NB4 (cell line): Measurements from ENCODE around the gene SELENOM.

Experiments used
- DNase-seq: peaks from one replicate; pipeline ENCODE4 v3.0.0; 2010; ENCODE audit warnings: low read depth
- H3K4me3 ChIP-seq: one replicate; pipeline ENCODE4 v1.5.1; 2011; ENCODE audit warnings: mild to moderate bottlenecking, low read depth, low read length, moderate library complexity
- MYC ChIP-seq: IDR thresholded peaks from 2 replicates; pipeline ENCODE4 v1.6.1; 2011; ENCODE audit warnings: low read depth, low read length
- POLR2A ChIP-seq: IDR thresholded peaks from 2 replicates; pipeline ENCODE4 v1.6.1; 2011; ENCODE audit warnings: mild to moderate bottlenecking; ENCODE audit not compliant: insufficient read length; ENCODE audit errors: extremely low read depth
- TF ChIP-seq, protein P1 (sequence below): IDR thresholded peaks from one replicate; pipeline ENCODE4 v1.5.1; 2012; ENCODE audit warnings: low read depth, low read length
- TF ChIP-seq, protein P2 (sequence below): IDR thresholded peaks from 2 replicates; pipeline ENCODE4 v1.6.1; 2011; ENCODE audit warnings: low read depth, low read length

SELENOM gene

DNA sequence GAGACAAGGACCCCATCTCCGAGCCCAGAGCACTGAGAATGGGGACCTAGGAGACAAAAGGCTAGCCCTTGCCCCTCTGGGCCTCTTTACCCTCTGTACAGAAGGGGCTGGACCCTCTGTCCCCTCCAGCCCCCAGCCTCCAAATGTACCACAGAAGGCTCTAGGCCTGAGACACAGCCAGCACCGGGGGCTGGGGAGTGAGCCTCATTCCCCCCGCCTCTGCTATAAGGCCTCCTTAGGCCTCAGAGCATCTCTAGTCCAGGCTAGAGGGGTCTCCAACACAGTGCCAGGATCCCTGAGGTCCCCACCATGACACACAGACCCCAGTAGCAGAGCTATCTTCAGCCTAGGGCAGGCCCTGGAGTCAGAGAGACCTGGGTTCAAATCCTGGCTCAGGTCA is 21.4 kb downstream of the SELENOM start:
- no peak for TF ChIP-seq POLR2A
- no peak for TF ChIP-seq MYC
- TF ChIP-seq, protein P1, sequence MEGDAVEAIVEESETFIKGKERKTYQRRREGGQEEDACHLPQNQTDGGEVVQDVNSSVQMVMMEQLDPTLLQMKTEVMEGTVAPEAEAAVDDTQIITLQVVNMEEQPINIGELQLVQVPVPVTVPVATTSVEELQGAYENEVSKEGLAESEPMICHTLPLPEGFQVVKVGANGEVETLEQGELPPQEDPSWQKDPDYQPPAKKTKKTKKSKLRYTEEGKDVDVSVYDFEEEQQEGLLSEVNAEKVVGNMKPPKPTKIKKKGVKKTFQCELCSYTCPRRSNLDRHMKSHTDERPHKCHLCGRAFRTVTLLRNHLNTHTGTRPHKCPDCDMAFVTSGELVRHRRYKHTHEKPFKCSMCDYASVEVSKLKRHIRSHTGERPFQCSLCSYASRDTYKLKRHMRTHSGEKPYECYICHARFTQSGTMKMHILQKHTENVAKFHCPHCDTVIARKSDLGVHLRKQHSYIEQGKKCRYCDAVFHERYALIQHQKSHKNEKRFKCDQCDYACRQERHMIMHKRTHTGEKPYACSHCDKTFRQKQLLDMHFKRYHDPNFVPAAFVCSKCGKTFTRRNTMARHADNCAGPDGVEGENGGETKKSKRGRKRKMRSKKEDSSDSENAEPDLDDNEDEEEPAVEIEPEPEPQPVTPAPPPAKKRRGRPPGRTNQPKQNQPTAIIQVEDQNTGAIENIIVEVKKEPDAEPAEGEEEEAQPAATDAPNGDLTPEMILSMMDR: no peak
- TF ChIP-seq, protein P2, sequence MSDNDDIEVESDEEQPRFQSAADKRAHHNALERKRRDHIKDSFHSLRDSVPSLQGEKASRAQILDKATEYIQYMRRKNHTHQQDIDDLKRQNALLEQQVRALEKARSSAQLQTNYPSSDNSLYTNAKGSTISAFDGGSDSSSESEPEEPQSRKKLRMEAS: no peak
- DNase-seq: no peak
- peak overlapping the region; percentile 60 for H3K4me3 ChIP-seq

DNA sequence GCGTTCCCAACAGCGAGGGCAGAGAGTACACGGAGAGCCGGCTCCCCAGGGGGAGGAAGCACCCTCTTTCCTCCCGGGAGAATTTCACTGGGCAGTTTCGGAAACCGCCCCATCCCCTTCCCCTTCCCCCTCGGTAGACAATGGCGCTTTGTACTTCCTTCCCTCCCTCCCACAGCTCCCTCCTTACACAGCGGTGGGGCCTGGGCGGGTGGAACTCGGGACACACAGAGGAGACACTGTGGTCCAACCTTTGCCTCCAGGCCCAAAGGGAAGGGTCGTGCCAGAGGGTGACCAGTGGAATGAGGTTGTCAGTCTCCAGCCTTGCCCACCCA is 21.9 kb downstream of the SELENOM start:
- TF ChIP-seq POLR2A (no peak), MYC (no peak)
- TF ChIP-seq, protein P1: no peak
- TF ChIP-seq, protein P2: no peak

DNA sequence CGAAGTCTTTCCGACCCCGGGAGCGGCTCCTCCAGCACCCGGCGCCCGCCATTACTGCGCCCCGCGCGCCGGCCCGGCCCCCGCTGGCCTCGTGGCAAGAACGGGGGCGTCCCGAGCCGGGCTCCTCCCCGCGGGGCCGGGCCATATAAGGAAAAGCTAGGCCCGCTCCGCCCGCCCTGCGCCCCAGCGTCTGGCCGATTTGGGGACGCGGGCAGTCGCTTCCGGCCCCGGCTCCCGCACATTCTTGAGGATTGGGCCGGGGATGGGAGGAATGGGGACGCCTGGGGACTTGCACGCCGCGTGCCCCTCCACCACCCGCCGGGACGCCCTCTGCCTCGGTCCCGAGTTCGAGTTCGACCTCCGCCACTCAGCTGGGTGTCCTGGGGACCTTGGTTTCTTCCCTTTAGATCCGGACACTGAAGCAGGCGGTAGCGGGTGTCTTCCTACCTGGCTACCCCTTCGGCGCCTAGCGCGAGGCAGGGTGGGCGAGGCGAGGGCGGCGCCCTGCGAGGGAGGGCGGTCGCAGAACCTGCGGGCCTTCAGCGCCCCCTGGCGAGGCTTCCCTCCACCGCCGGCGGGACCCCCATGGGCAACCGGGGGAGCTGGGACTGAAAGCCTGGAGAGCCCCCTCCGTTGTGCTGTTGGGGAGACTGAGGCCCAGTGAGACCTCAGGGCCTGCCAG is 22.4 kb downstream of the SELENOM start:
- peak; percentile 92 for DNase-seq
- TF ChIP-seq, protein P1: peak; percentile 68
- TF ChIP-seq POLR2A: peak; percentile 47
- TF ChIP-seq, protein P2: peak; percentile 40; the same call in 1 of the 2 replicates
- TF ChIP-seq MYC: peak; percentile 74; the same call in 1 of the 2 replicates
- peak overlapping the region; percentile 80 for H3K4me3 ChIP-seq

More for the DNA sequence above, 21.9 kb downstream of the SELENOM start:
- H3K4me3 ChIP-seq: peak overlapping the region; percentile 60
- peak; percentile 68 for DNase-seq

DNA sequence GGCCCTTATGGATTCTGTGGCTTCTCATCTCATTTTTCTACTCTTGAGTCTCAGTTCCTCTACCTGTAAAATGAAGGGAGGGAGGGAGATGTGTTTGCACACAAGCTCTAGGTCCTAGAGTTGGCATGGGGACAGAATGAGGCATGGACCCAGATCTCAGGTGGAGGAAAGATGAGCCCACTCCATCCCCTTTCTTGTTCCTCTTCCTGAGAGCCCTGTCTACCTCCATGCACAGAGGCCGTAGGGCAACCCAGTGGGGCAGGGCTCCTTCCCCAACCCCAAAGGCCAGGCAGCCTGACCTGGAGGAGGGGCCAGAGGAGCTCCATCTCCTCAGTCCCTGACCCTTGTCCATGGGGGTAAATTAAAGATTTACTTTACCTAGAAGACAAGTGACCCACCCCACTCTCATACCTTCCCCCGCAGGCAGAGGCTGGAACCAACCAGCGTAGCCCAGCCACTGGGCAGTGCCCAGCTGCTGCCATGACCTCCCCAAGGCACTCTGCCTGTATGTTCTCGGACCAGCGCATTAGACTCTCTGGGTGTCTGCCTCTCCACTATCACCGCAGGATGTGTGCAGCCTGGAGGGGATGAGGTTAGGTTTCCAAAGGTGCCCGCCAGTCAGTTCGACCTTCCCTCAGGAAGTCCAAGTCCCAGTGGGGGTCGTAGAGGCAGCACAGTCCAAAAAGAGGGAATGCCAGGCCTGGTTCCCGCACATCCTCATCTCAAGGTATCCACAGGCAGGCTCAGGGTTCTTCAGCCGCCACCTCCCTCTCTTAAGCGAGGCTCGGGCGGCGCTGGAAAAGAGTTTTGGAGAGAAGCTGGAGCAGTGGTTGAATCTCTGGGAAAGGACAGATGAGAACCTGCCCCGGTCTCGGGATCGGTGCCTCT is 23.2 kb downstream of the SELENOM start:
- peak overlapping the region; percentile 80 for H3K4me3 ChIP-seq
- no peak for TF ChIP-seq POLR2A
- TF ChIP-seq, protein P1: no peak
- no peak for TF ChIP-seq MYC
- TF ChIP-seq, protein P2: no peak

DNA sequence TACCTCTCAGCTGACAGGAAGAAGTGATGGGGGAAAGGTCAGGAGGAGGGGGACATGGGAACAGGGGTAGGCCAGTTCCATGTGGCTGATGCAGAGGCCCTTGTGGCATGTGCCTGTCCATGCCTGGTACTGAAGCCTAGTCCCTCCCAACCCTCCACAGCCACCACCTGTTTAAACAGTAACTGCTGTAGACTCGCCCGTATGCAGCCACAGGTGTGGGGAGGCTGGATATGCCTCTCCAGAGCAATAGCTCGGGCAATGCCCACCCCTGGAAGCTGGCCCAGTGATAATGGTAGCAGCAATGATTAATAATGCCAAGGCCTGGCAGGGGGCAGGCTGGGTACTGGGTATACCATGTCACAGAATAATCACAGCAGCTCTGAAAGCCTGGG is 24.0 kb downstream of the SELENOM start:
- peak overlapping the region; percentile 80 for H3K4me3 ChIP-seq
- TF ChIP-seq MYC (no peak), POLR2A (no peak)
- TF ChIP-seq, protein P1: no peak
- TF ChIP-seq, protein P2: no peak
- DNase-seq: no peak

More for the DNA sequence above, 23.2 kb downstream of the SELENOM start:
- peak; percentile 48 for DNase-seq
